Inferior parietal cortex (tissue), 1 donor: ENCODE data around the gene EFNA1.

ENCODE experiments used
- DNase-seq: peaks from one replicate; pipeline ENCODE4 v3.0.0-alpha.2; 2016; ENCODE audit errors: extremely low spot score

EFNA1 gene

GRCh38 chr1:155124503-155125463 is 2.9 kb upstream of the EFNA1 start:
- no peak for DNase-seq

- DNase-seq = peak; percentile 27
Observed at GRCh38 chr1:155125511-155125945, 2.1 kb upstream of the EFNA1 start.

GRCh38 chr1:155125946-155126555 is 1.6 kb upstream of the EFNA1 start:
- peak; percentile 71 for DNase-seq

GRCh38 chr1:155126556-155127104 is 1.0 kb upstream of the EFNA1 start:
- DNase-seq = no peak

- no peak for DNase-seq
Observed at GRCh38 chr1:155127967-155128754, 485 bp downstream of the EFNA1 start.

GRCh38 chr1:155128755-155129473 is 1.2 kb downstream of the EFNA1 start:
- no peak for DNase-seq

GRCh38 chr1:155130272-155131006 is 2.8 kb downstream of the EFNA1 start:
- no peak for DNase-seq

- no peak for DNase-seq
Observed at GRCh38 chr1:155131285-155131684, 3.6 kb downstream of the EFNA1 start.

- no peak for DNase-seq
Observed at GRCh38 chr1:155131856-155132255, 4.2 kb downstream of the EFNA1 start.

- no peak for DNase-seq
Observed at GRCh38 chr1:155133799-155134281, 6.2 kb downstream of the EFNA1 start.

GRCh38 chr1:155134322-155134721 is 6.6 kb downstream of the EFNA1 start:
- DNase-seq = no peak

- DNase-seq = peak; percentile 66
Observed at GRCh38 chr1:155134880-155135414, 7.3 kb downstream of the EFNA1 start.

GRCh38 chr1:155135415-155136028 is 7.8 kb downstream of the EFNA1 start, which contains the start of gene SLC50A1:
Gene SLC50A1 (plus strand): TSS chr1:155135852. CDS start chr1:155135912, 60 bp downstream.
- DNase-seq = peak; percentile 87

GRCh38 chr1:155136748-155137147 is 9.1 kb downstream of the EFNA1 start:
- DNase-seq = no peak

GRCh38 chr1:155137154-155137949 is 9.7 kb downstream of the EFNA1 start:
- no peak for DNase-seq

- peak; percentile 93 for DNase-seq
Observed at GRCh38 chr1:155139895-155140629, 12.4 kb downstream of the EFNA1 start, which contains the start of gene DPM3. Gene DPM3 (minus strand): TSS chr1:155140531. CDS start chr1:155140240, 291 bp downstream.

- no peak for DNase-seq
Observed at GRCh38 chr1:155140630-155140953, 12.9 kb downstream of the EFNA1 start.

GRCh38 chr1:155141749-155142148 is 14.1 kb downstream of the EFNA1 start:
- DNase-seq = no peak
